ENCODE data around the gene CLDN19. TPM values are rescaled to one million over a fixed set of nuclear protein-coding genes. Genes with fewer than 3 reads are reported as not detected.
A peak's percentile ranks its signal among the peaks of the same experiment; 100 is the strongest.

CLDN19 gene
- total and polyA plus RNA-seq, 9 of the 15 experiments (the other 6 are each of a cell fraction or from before 2014, with no cell fraction given), result not detected

GRCh38 chr1:42747125-42747524, 7.1 kb upstream of the CLDN19 start (continued):
- TF ChIP-seq REST (IDR thresholded peaks at IDR 0.05; ENCODE audit: borderline replicate concordance), result peak; percentile 64
- TF ChIP-seq REST (CRISPR knock-in tag; IDR thresholded peaks at IDR 0.05; ENCODE audit: low read depth), result no peak
- no peak for TF ChIP-seq ZNF76 (CRISPR knock-in tag; IDR thresholded peaks at IDR 0.05; ENCODE audit: borderline replicate concordance)
- TF ChIP-seq POLR2G (IDR thresholded peaks at IDR 0.05; ENCODE audit: low read depth, low read length), result 0 out of 2 replicates have a peak, but pooled peaks have one; percentile 35
- no peak for TF ChIP-seq ZNF282 (CRISPR knock-in tag; IDR thresholded peaks at IDR 0.05)
- 0 out of 2 replicates have a peak, but pooled peaks have one; percentile 36 for TF ChIP-seq RUNX1 (IDR thresholded peaks at IDR 0.05; ENCODE audit: low read depth)
- TF ChIP-seq ZNF609 (CRISPR knock-in tag; IDR thresholded peaks at IDR 0.05; ENCODE audit: borderline replicate concordance), result no peak
- peak; percentile 87 for TF ChIP-seq SMC3 (conservative IDR thresholded peaks at IDR 0.05; ENCODE audit: insufficient read depth, low read depth, low read length)
- no peak for TF ChIP-seq E2F5 (CRISPR knock-in tag; IDR thresholded peaks at IDR 0.05)
- TF ChIP-seq SIN3A (IDR thresholded peaks at IDR 0.05; ENCODE audit: borderline replicate concordance in 2 of 2, control insufficient read depth in 1 of 2, low read depth in 2 of 2, low read length in 2 of 2), result no peak
- TF ChIP-seq BCL6 (CRISPR knock-in tag; IDR thresholded peaks at IDR 0.05), result no peak
- TF ChIP-seq MEIS2 (IDR thresholded peaks at IDR 0.05; ENCODE audit: partially characterized antibody), result no peak
